HCT116 (cell line): ENCODE measurements around the gene ACTN1. TPM values are rescaled to one million over a fixed set of nuclear protein-coding genes. Genes with fewer than 3 reads are reported as not detected.

Source experiments
- ATAC-seq: fragments of 200-7000 bp; cut with Tn5 transposase; 2 replicates; pipeline ENCODE4 v1.9.1; 2020; ENCODE audit warnings: mild to moderate bottlenecking, moderate library complexity
- BruUV-seq: library from RNA; stranded (reverse); fragments of 400-500 nt; replicated peaks from 2 replicates; lab custom pipeline; 2021; lab: Mats Ljungman, UMichigan
- CTCF ChIA-PET: fragments of 300-600 bp; sonication (Branson Sonifier 250); formaldehyde crosslinking; loops from one replicate; lab custom pipeline; 2021; ENCODE audit warnings: antibody characterized with exemption; lab: Charles Lee
- POLR2A ChIA-PET: fragments of 300-600, 350-600 bp; sonication (Branson Sonifier 250); formaldehyde crosslinking; loops from one replicate; lab custom pipeline; 2021; ENCODE audit warnings: antibody characterized with exemption; lab: Charles Lee
- RAD21 ChIA-PET, 2 experiments: fragments of 300-600 bp; sonication (Branson Sonifier 250); formaldehyde crosslinking; loops; one replicate each; lab custom pipeline; 2023; ENCODE audit warnings: low total read pairs in 2 of 2; ENCODE audit not compliant: uncharacterized antibody in 2 of 2, unreplicated experiment in 2 of 2, low non-redundant PET in 1 of 2; lab: Charles Lee
- DNase-seq: peaks from one replicate; pipeline ENCODE4 v3.0.0-alpha.2; 2010; ENCODE audit warnings: low read depth, low spot score
- H2AFZ ChIP-seq: fragments of 200-600 bp; shearing (Covaris generic), sonication (generic); 2 replicates; pipeline ENCODE4 v1.6.1; 2017; ENCODE audit warnings: low read depth, mixed run types, mixed read lengths, antibody characterized with exemption, low read length; ENCODE audit not compliant: poor library complexity, severe bottlenecking
- H3K27ac ChIP-seq: 2 replicates; pipeline ENCODE4 v1.5.1; 2012; ENCODE audit warnings: low read depth, low read length
- H3K27me3 ChIP-seq: fragments of 200-600 bp; sonication (generic); 2 replicates; pipeline ENCODE4 v1.6.1; 2016; ENCODE audit warnings: mixed run types, low read length, mixed read lengths; ENCODE audit not compliant: insufficient read depth
- H3K36me3 ChIP-seq, 2 experiments: fragments of 200-500 bp in 1 of 2; fragments of 200-600 bp in 1 of 2; sonication (Bioruptor generic) in 1 of 2; sonication (generic) in 1 of 2; 2 replicates each; pipeline versions ENCODE4 v1.5.1 to v1.6.1; 2014 to 2016; ENCODE audit warnings: low read length in 2 of 2, inconsistent platforms in 1 of 2, mixed read lengths in 1 of 2, mixed run types in 1 of 2; ENCODE audit not compliant: insufficient read depth in 2 of 2, control insufficient read depth in 1 of 2
- H3K4me1 ChIP-seq, 2 experiments: fragments of 200-600 bp in 1 of 2; sonication (generic) in 1 of 2; 2 replicates each; pipeline versions ENCODE4 v1.5.1 to v1.6.1; 2012 to 2017; ENCODE audit warnings: low read length in 2 of 2, inconsistent platforms in 1 of 2, mild to moderate bottlenecking in 1 of 2, mixed read lengths in 1 of 2, mixed run types in 1 of 2, moderate library complexity in 1 of 2; ENCODE audit not compliant: insufficient read depth in 2 of 2, control insufficient read depth in 1 of 2
- H3K4me2 ChIP-seq: fragments of 200-600 bp; sonication (generic); 2 replicates; pipeline ENCODE4 v1.6.1; 2017; ENCODE audit warnings: mixed run types, low read length, mixed read lengths
- H3K4me3 ChIP-seq, 2 experiments: fragments of 200-600 bp in 1 of 2; sonication (generic) in 1 of 2; replicated peaks in 1 of 2; 2 replicates each; pipeline ENCODE4 v1.5.1; 2011 to 2016; ENCODE audit warnings: low read length in 2 of 2, control low read depth in 1 of 2, low read depth in 1 of 2, mild to moderate bottlenecking in 1 of 2, mixed read lengths in 1 of 2, mixed run types in 1 of 2
- H3K79me2 ChIP-seq: fragments of 200-600 bp; sonication (generic); 2 replicates; pipeline ENCODE4 v1.6.1; 2017; ENCODE audit warnings: mild to moderate bottlenecking, mixed run types, low read length, moderate library complexity, mixed read lengths; ENCODE audit not compliant: insufficient read depth
- H3K9ac ChIP-seq: fragments of 200-600 bp; sonication (generic); 2 replicates; pipeline ENCODE4 v1.6.1; 2016; ENCODE audit warnings: low read length, mixed read lengths
- H3K9me2 ChIP-seq: fragments of 200-600 bp; sonication (generic), shearing (Covaris generic); 2 replicates; pipeline ENCODE4 v1.6.1; 2017; ENCODE audit warnings: mixed run types, mild to moderate bottlenecking, moderate library complexity; ENCODE audit not compliant: insufficient read depth
- H3K9me3 ChIP-seq, 2 experiments: fragments of 200-500 bp in 1 of 2; fragments of 200-600 bp in 1 of 2; sonication (Bioruptor generic) in 1 of 2; sonication (generic) in 1 of 2; 2 replicates each; pipeline ENCODE4 v1.6.1; 2014 to 2017; ENCODE audit warnings: low read length in 2 of 2, mixed read lengths in 2 of 2, inconsistent platforms in 1 of 2, low read depth in 1 of 2, mild to moderate bottlenecking in 1 of 2, mixed run types in 1 of 2, moderate library complexity in 1 of 2; ENCODE audit not compliant: control insufficient read depth in 1 of 2, insufficient read depth in 1 of 2
- H4K20me1 ChIP-seq: fragments of 200-600 bp; sonication (generic), shearing (Covaris generic); 2 replicates; pipeline ENCODE4 v1.6.1; 2017; ENCODE audit warnings: mixed run types, mild to moderate bottlenecking, moderate library complexity; ENCODE audit not compliant: insufficient read depth
- ATF3 ChIP-seq: IDR thresholded peaks from 2 replicates; pipeline ENCODE4 v1.6.1; 2012
- CBX3 ChIP-seq: IDR thresholded peaks from 2 replicates; pipeline ENCODE4 v1.6.1; 2012; ENCODE audit warnings: low read depth
- EZH2phosphoT487 ChIP-seq: fragments of 200-600 bp; IDR thresholded peaks from 2 replicates; pipeline ENCODE4 v1.6.1; 2018; ENCODE audit warnings: antibody characterized with exemption, borderline replicate concordance
- FOSL1 ChIP-seq: IDR thresholded peaks from 2 replicates; pipeline ENCODE4 v1.6.1; 2012; ENCODE audit warnings: low read depth
- JUND ChIP-seq: IDR thresholded peaks from 2 replicates; pipeline ENCODE4 v1.6.1; 2012
- POLR2AphosphoS5 ChIP-seq: IDR thresholded peaks from 2 replicates; pipeline ENCODE4 v1.6.1; 2011; ENCODE audit warnings: mild to moderate bottlenecking, low read depth, low read length, moderate library complexity
- RAD21 ChIP-seq: IDR thresholded peaks from 2 replicates; pipeline ENCODE4 v1.6.1; 2012; ENCODE audit warnings: low read depth, mild to moderate bottlenecking
- REST ChIP-seq: IDR thresholded peaks from 2 replicates; pipeline ENCODE4 v1.6.1; 2012; ENCODE audit warnings: low read depth
- SIN3A ChIP-seq: IDR thresholded peaks from 2 replicates; pipeline ENCODE4 v1.6.1; 2012; ENCODE audit warnings: low read depth
- TCF7L2 ChIP-seq: IDR thresholded peaks from 2 replicates; pipeline ENCODE4 v1.7.0; 2011; ENCODE audit warnings: borderline replicate concordance, inconsistent platforms; ENCODE audit not compliant: insufficient read depth, insufficient read length; ENCODE audit errors: extremely low read depth
- YY1 ChIP-seq: IDR thresholded peaks from 2 replicates; pipeline ENCODE4 v1.6.1; 2011; ENCODE audit warnings: low read length, low read depth, moderate library complexity, mild to moderate bottlenecking; ENCODE audit not compliant: insufficient replicate concordance; ENCODE audit errors: extremely low read depth
- ZBTB33 ChIP-seq: IDR thresholded peaks from 2 replicates; pipeline ENCODE4 v1.6.1; 2011; ENCODE audit warnings: mild to moderate bottlenecking, low read length, moderate library complexity; ENCODE audit not compliant: insufficient replicate concordance; ENCODE audit errors: extremely low read depth
- ZFX ChIP-seq: fragments of 450-650 bp; IDR thresholded peaks from 2 replicates; pipeline ENCODE4 v1.6.1; 2017
- intact Hi-C: fragments of 100-400 bp; cut with micrococcal nuclease; formaldehyde crosslinking; loops from 2 replicates; pipeline ENCODE4 v1.10.0; 2022
- total RNA-seq: library from RNA; stranded (reverse); gene quantifications from one replicate; pipeline ENCODE4 v1.2.1, GENCODE V29; 2021; ENCODE audit not compliant: unreplicated experiment

Gene ACTN1
- total RNA-seq, 1 experiment from 2014 or later: 123 TPM

GRCh38 chr14:68854421-68854820 is 124.7 kb downstream of the ACTN1 start:
- Histone ChIP-seq H3K9ac (no peak overlapping the region), H3K9me2 (no peaks in the 10 kb centered on the region), H3K4me2 (no peak overlapping the region), H3K36me3 (no peaks in the 10 kb centered on the region), H3K27me3 (no peaks in the 10 kb centered on the region), H3K4me1 (peaks cover 5 to 6% of the 10 kb centered on the region in 2 experiments; a peak in 2 of 4 replicates), H3K4me3 (no peak overlapping the region), H3K27ac (no peak overlapping the region), H3K79me2 (no peaks in the 10 kb centered on the region), H4K20me1 (no peaks in the 10 kb centered on the region), H2AFZ (no peak overlapping the region), H3K9me3 (no peaks in the 10 kb centered on the region; a peak in 1 of 4 replicates)
- RAD21 ChIA-PET: no interaction called here
- intact Hi-C loops: no loop called here
- POLR2A ChIA-PET: no interaction called here
- no peak for ATAC-seq
- no peak for TF ChIP-seq FOSL1
- no peak for TF ChIP-seq YY1
- no peak for TF ChIP-seq CBX3
- TF ChIP-seq JUND: no peak
- no peak for TF ChIP-seq SIN3A
- TF ChIP-seq RAD21: no peak
- TF ChIP-seq REST: no peak
- TF ChIP-seq TCF7L2: no peak
- TF ChIP-seq EZH2phosphoT487: no peak
- no peak for TF ChIP-seq ZFX
- TF ChIP-seq ATF3: no peak
- TF ChIP-seq ZBTB33: no peak
- TF ChIP-seq POLR2AphosphoS5: no peak
- CTCF ChIA-PET: no interaction called here
- no peak for DNase-seq
- no TSS peak for BruUV-seq
